Glutamatergic neuron (in vitro differentiated cells): ENCODE measurements around the gene AGAP1. TPM values are rescaled to one million over a fixed set of nuclear protein-coding genes. Genes with fewer than 3 reads are reported as not detected.
A peak's percentile ranks its signal among the peaks of the same experiment; 100 is the strongest.

Experiments used
- DNase-seq: peaks from one replicate; pipeline ENCODE4 v3.0.0; 2022
- H3K27ac Mint-ChIP-seq: one replicate; pipeline ENCODE4 v1.8.0; 2020; ENCODE audit warnings: mild to moderate bottlenecking, mixed read lengths, inconsistent platforms; ENCODE audit not compliant: unreplicated experiment
- H3K27me3 Mint-ChIP-seq: one replicate; pipeline ENCODE4 v1.8.0; 2020; ENCODE audit warnings: mild to moderate bottlenecking, moderate library complexity, mixed read lengths, inconsistent platforms; ENCODE audit not compliant: unreplicated experiment
- H3K36me3 Mint-ChIP-seq: one replicate; pipeline ENCODE4 v1.8.0; 2020; ENCODE audit warnings: mild to moderate bottlenecking, mixed read lengths, inconsistent platforms; ENCODE audit not compliant: unreplicated experiment
- H3K4me1 Mint-ChIP-seq: one replicate; pipeline ENCODE4 v1.8.0; 2020; ENCODE audit warnings: mild to moderate bottlenecking, low read depth, mixed read lengths, inconsistent platforms; ENCODE audit not compliant: unreplicated experiment
- H3K4me3 Mint-ChIP-seq: one replicate; pipeline ENCODE4 v1.8.0; 2020; ENCODE audit warnings: mild to moderate bottlenecking, mixed read lengths, inconsistent platforms; ENCODE audit not compliant: unreplicated experiment
- H3K9me3 Mint-ChIP-seq: one replicate; pipeline ENCODE4 v1.8.0; 2020; ENCODE audit warnings: mild to moderate bottlenecking, moderate library complexity, mixed read lengths, inconsistent platforms; ENCODE audit not compliant: unreplicated experiment
- long read RNA-seq: library from polyadenylated mRNA; unstranded; transcript quantifications from one replicate; pipeline ENCODE4 v2.0.0, GENCODE V29; 2020; ENCODE audit not compliant: unreplicated experiment
- total RNA-seq: library from RNA; stranded (reverse); fragmentation: NEBNext Ultra II Directional; extraction: Animal tissue kit (Norgen Biotek cat#: 25700); gene quantifications from one replicate; pipeline ENCODE4 v1.2.1, GENCODE V29; 2021; ENCODE audit not compliant: unreplicated experiment
- TF ChIP-seq, protein P1 (sequence below): fragments of 200-600 bp; sonication (generic); IDR thresholded peaks from one replicate; pipeline ENCODE4 v1.5.0; 2021; ENCODE audit not compliant: partially characterized antibody, unreplicated experiment

Gene AGAP1
- 153 TPM for total RNA-seq
- long read RNA-seq, partial matches to known transcripts, result 0 of 8 reads
- long read RNA-seq, other reads (novel, unspliced or antisense), result 8 of 8 reads

DNA sequence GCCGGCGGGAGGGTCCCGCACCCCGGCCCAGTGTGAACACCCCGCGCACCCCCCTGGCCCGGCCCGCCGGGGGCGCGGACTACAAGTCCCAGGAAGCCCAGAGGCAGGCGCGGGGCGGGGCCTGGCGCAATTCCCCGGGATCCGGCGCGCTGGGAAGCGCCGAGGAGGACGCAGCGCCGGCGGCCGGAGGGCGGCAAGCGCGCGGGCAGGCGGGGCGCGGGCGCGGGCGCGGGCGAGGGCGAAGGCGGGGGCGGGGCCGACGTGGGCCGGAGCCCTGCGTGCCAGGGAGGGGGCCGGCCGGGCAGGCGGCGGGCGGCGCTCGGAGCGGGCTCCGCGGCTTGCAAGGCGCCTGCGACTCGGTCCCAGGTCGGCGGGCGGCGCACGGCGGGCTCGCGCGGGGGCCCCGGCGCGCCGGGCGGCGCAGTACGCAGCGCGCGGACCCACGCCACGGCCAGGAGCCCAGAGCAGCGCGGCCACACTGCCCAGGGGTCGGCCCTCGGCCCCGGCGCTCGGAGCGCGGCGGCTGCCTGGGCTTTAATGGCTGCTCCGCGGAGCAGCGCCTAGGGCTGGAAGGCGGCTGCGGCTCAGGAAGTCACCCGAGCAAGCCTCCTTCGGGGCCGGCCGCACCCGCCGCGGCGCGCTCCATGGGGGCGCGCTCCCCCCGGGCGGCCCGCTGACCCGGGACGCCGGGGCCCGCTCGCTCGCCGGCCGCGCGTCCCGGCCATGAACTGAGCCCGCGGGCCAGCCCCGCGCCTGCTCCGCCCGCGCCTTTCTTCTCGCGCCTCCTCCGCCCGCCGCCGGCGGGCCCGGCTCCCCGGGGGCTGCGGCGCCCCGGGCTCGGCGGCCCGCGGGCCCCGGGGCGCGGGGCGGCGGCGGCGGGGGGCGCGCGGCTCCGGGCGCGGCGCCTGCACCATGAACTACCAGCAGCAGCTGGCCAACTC lies at the start of gene AGAP1:
AGAP1 (plus strand) TSS at position 269 of the 941 bp plus-strand sequence.
- Mint-ChIP-seq H3K27ac (peak within 1 kb of the TSS; percentile 89), H3K4me3 (peak within 1 kb of the TSS; percentile 96), H3K9me3 (peaks cover 21% of the 10 kb centered on the region), H3K36me3 (no peaks in the 10 kb centered on the region), H3K4me1 (peaks cover 28% of the 10 kb centered on the region), H3K27me3 (peaks cover 18% of the 10 kb centered on the region)
- TF ChIP-seq, protein P1, sequence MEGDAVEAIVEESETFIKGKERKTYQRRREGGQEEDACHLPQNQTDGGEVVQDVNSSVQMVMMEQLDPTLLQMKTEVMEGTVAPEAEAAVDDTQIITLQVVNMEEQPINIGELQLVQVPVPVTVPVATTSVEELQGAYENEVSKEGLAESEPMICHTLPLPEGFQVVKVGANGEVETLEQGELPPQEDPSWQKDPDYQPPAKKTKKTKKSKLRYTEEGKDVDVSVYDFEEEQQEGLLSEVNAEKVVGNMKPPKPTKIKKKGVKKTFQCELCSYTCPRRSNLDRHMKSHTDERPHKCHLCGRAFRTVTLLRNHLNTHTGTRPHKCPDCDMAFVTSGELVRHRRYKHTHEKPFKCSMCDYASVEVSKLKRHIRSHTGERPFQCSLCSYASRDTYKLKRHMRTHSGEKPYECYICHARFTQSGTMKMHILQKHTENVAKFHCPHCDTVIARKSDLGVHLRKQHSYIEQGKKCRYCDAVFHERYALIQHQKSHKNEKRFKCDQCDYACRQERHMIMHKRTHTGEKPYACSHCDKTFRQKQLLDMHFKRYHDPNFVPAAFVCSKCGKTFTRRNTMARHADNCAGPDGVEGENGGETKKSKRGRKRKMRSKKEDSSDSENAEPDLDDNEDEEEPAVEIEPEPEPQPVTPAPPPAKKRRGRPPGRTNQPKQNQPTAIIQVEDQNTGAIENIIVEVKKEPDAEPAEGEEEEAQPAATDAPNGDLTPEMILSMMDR, result no peak
- peak; percentile 94 for DNase-seq

DNA sequence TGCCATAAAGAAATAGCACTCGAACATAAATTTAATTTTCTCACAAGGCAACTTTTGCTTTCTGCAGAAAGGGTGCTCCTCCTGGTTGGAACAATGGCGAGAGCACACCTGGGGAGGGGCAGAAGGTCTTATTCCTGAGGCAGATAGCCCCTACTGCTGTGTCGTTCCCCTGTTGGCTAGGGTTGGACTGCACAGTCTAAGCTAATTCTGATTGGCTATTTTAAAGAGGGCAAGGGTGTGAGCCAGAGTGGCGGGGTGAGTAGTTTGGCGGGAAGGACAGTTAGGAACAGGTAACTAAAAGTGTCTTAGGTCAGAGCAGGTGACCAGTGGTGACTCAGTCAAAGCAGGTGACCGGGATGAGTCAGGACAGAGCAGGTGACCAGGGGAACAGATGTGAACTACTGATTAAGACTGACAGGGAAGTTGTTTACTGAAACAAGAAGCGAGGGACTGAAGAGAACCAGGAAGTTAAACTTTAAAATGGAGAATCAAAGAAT lies 49.7 kb upstream of the AGAP1 start:
- TF ChIP-seq, protein P1, result no peak
- H3K4me3 Mint-ChIP-seq, result no peak overlapping the region
- DNase-seq, result no peak

DNA sequence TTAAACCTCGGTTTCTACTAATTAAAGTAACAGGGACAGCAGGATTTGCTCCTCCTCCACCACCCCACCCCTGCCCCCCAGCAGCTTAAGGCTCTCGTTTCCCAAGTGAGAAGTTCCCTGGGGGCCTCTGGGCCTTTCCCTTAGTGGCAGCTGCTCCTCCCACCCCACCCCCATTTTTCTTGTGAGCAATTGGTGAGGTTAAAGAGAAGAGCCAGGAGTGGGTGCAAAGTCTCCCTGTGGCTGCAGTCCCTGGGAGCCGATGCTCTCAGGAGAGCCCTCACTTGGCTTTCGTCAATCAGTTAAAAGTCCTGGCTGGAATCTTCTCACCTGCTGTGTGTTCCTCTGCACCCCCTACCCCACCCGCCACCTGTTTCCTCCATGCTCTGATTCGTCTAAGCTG lies 48.7 kb upstream of the AGAP1 start:
- no peaks in the 10 kb centered on the region for H3K9me3 Mint-ChIP-seq
- no peak for DNase-seq
- no peak overlapping the region for H3K4me3 Mint-ChIP-seq
- H3K4me1 Mint-ChIP-seq, result peaks cover 6% of the 10 kb centered on the region
- peaks cover 5% of the 10 kb centered on the region for H3K36me3 Mint-ChIP-seq
- no peak overlapping the region for H3K27ac Mint-ChIP-seq
- peaks cover 3% of the 10 kb centered on the region for H3K27me3 Mint-ChIP-seq
- TF ChIP-seq, protein P1, result no peak

More for the DNA sequence above, 49.7 kb upstream of the AGAP1 start:
- Mint-ChIP-seq H3K9me3 (no peaks in the 10 kb centered on the region), H3K36me3 (peaks cover 5% of the 10 kb centered on the region), H3K27ac (no peak overlapping the region), H3K27me3 (peaks cover 5% of the 10 kb centered on the region), H3K4me1 (peaks cover 6% of the 10 kb centered on the region)

DNA sequence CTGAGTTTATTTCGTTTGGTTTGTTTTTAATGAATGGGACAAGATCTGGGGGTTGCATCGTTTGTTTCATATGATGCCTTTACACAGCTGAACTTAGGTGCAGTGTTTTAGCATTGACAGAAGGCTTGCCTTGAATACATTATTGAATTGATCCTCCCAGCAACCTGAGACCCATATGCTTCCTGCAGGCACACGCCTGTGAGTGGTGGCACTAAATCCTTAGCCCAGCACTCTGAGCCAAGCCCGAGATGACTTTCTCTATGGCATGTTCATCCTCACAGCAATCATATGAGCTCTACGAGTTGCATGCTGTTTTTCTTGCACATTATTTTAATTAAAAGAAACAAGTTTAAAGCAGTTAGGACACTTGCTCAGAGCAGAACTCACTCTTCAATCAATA lies 47.8 kb upstream of the AGAP1 start:
- Mint-ChIP-seq H3K9me3 (no peaks in the 10 kb centered on the region), H3K4me1 (peaks cover 6% of the 10 kb centered on the region), H3K27ac (peak overlapping the region; percentile 66), H3K27me3 (peaks cover 3% of the 10 kb centered on the region), H3K4me3 (no peak overlapping the region), H3K36me3 (peaks cover 5% of the 10 kb centered on the region)
- TF ChIP-seq, protein P1, result no peak
- no peak for DNase-seq

DNA sequence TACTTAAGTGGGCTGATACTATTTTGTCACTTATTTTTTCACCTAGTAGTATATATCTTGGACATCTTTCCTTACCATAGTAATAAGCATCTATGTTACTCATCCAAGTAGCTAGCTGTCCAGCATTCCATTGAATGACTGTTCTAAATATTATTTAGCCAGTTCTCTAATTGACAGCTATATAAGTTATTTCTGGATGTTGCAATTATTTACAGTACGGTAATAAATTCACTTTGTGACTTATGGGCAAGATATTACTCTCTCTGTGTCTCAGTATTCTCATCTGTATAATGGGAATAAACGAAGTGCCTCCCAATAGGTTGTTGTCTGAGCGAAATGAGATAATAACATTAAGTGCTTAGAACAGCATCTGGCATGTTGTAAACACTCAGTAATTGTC lies 46.6 kb upstream of the AGAP1 start:
- Mint-ChIP-seq H3K4me3 (no peak overlapping the region), H3K27ac (no peak overlapping the region), H3K27me3 (peaks cover 3% of the 10 kb centered on the region), H3K9me3 (no peaks in the 10 kb centered on the region), H3K4me1 (peaks cover 6% of the 10 kb centered on the region), H3K36me3 (peaks cover 5% of the 10 kb centered on the region)
- DNase-seq, result no peak
- TF ChIP-seq, protein P1, result no peak
